Measurements from ENCODE around the gene TTF1.

Gene TTF1

GRCh38 chr9:132365986-132366385 lies 40.7 kb downstream of the TTF1 start:
- Histone ChIP-seq H3K14ac (ENCODE audit: low read length in 2 of 2) (no peak overlapping the region), H3K23ac (ENCODE audit: low read length in 2 of 2) (no peak overlapping the region), H3K4me2 (ENCODE audit: low read length, poor library complexity, severe bottlenecking) (no peak overlapping the region), H3K27me3 (ENCODE audit: control insufficient read depth in 1 of 2, insufficient read depth in 1 of 2, low read length in 2 of 2) (no peaks in the 10 kb centered on the region), H2BK15ac (ENCODE audit: low read depth, poor library complexity, severe bottlenecking) (no peak overlapping the region), H3K9me3 (ENCODE audit: control insufficient read depth, low read length) (no peaks in the 10 kb centered on the region), H3K4me3 (ENCODE audit: insufficient read depth in 1 of 2, low read depth in 1 of 2, low read length in 2 of 2) (no peak overlapping the region), H2BK12ac (ENCODE audit: low read length in 2 of 2) (no peak overlapping the region), H3K79me1 (replicated peaks; ENCODE audit: low read length, poor library complexity, severe bottlenecking) (no peaks in the 10 kb centered on the region), H2BK5ac (ENCODE audit: low read depth, low read length, poor library complexity, severe bottlenecking) (no peak overlapping the region), H4K8ac (ENCODE audit: low read length) (no peak overlapping the region), H3K4me1 (ENCODE audit: control insufficient read depth, insufficient read depth, low read depth, low read length) (no peaks in the 10 kb centered on the region), H2AFZ (ENCODE audit: low read depth, low read length) (no peak overlapping the region), H4K91ac (ENCODE audit: low read length) (no peak overlapping the region), H3K18ac (ENCODE audit: low read depth in 1 of 2, low read length in 2 of 2) (no peak overlapping the region), H2AK5ac (ENCODE audit: low read length, severe bottlenecking) (no peak overlapping the region), H3K27ac (ENCODE audit: low read length, poor library complexity, severe bottlenecking) (no peak overlapping the region), H3K9ac (ENCODE audit: low read length) (no peak overlapping the region), H3K4ac (ENCODE audit: low read depth in 1 of 2, low read length in 2 of 2) (no peak overlapping the region), H3K36me3 (ENCODE audit: control insufficient read depth in 1 of 2, insufficient read depth in 2 of 2, low read depth in 1 of 2, low read length in 2 of 2) (no peaks in the 10 kb centered on the region), H2BK120ac (ENCODE audit: low read depth, low read length) (no peak overlapping the region)
- WGBS: no CpG with 5 or more reads among the region's 3 CpGs
- no peak for DNase-seq

- no peak overlapping the region for H3K4me3 ChIP-seq (ENCODE audit: insufficient read depth in 1 of 2, low read depth in 1 of 2, low read length in 2 of 2)
- no peak overlapping the region for H3K18ac ChIP-seq (ENCODE audit: low read depth in 1 of 2, low read length in 2 of 2)
- H2BK5ac ChIP-seq (ENCODE audit: low read depth, low read length, poor library complexity, severe bottlenecking): no peak overlapping the region
- no peak overlapping the region for H3K27ac ChIP-seq (ENCODE audit: low read length, poor library complexity, severe bottlenecking)
- no peak overlapping the region for H2BK15ac ChIP-seq (ENCODE audit: low read depth, poor library complexity, severe bottlenecking)
- no peak overlapping the region for H3K9ac ChIP-seq (ENCODE audit: low read length)
- no peaks in the 10 kb centered on the region for H3K36me3 ChIP-seq (ENCODE audit: control insufficient read depth in 1 of 2, insufficient read depth in 2 of 2, low read depth in 1 of 2, low read length in 2 of 2)
- H2BK12ac ChIP-seq (ENCODE audit: low read length in 2 of 2): no peak overlapping the region
- no peak overlapping the region for H3K4ac ChIP-seq (ENCODE audit: low read depth in 1 of 2, low read length in 2 of 2)
- no peaks in the 10 kb centered on the region for H3K4me1 ChIP-seq (ENCODE audit: control insufficient read depth, insufficient read depth, low read depth, low read length)
- H2AFZ ChIP-seq (ENCODE audit: low read depth, low read length): no peak overlapping the region
- no peak for DNase-seq
- WGBS: 98% methylated on average over 9 of the region's 9 CpGs
- no peak overlapping the region for H3K14ac ChIP-seq (ENCODE audit: low read length in 2 of 2)
- no peak overlapping the region for H3K23ac ChIP-seq (ENCODE audit: low read length in 2 of 2)
- no peak overlapping the region for H4K8ac ChIP-seq (ENCODE audit: low read length)
- H3K27me3 ChIP-seq (ENCODE audit: control insufficient read depth in 1 of 2, insufficient read depth in 1 of 2, low read length in 2 of 2): no peaks in the 10 kb centered on the region
- H3K79me1 ChIP-seq (replicated peaks; ENCODE audit: low read length, poor library complexity, severe bottlenecking): no peaks in the 10 kb centered on the region
- H3K9me3 ChIP-seq (ENCODE audit: control insufficient read depth, low read length): no peaks in the 10 kb centered on the region
- no peak overlapping the region for H2BK120ac ChIP-seq (ENCODE audit: low read depth, low read length)
- no peak overlapping the region for H2AK5ac ChIP-seq (ENCODE audit: low read length, severe bottlenecking)
- H3K4me2 ChIP-seq (ENCODE audit: low read length, poor library complexity, severe bottlenecking): no peak overlapping the region
- H4K91ac ChIP-seq (ENCODE audit: low read length): no peak overlapping the region
Observed at GRCh38 chr9:132364068-132364467, 42.6 kb downstream of the TTF1 start.

GRCh38 chr9:132357764-132358163 lies 48.9 kb downstream of the TTF1 start:
- Histone ChIP-seq H3K4ac (ENCODE audit: low read depth in 1 of 2, low read length in 2 of 2) (no peak overlapping the region), H2BK15ac (ENCODE audit: low read depth, poor library complexity, severe bottlenecking) (no peak overlapping the region), H3K14ac (ENCODE audit: low read length in 2 of 2) (no peak overlapping the region), H3K36me3 (ENCODE audit: control insufficient read depth in 1 of 2, insufficient read depth in 2 of 2, low read depth in 1 of 2, low read length in 2 of 2) (peaks cover 0 to 6% of the 10 kb centered on the region in 2 experiments), H3K9ac (ENCODE audit: low read length) (no peak overlapping the region), H3K18ac (ENCODE audit: low read depth in 1 of 2, low read length in 2 of 2) (no peak overlapping the region), H3K4me2 (ENCODE audit: low read length, poor library complexity, severe bottlenecking) (no peak overlapping the region), H2BK12ac (ENCODE audit: low read length in 2 of 2) (no peak overlapping the region), H2AK5ac (ENCODE audit: low read length, severe bottlenecking) (no peak overlapping the region), H4K91ac (ENCODE audit: low read length) (no peak overlapping the region), H3K23ac (ENCODE audit: low read length in 2 of 2) (no peak overlapping the region), H2AFZ (ENCODE audit: low read depth, low read length) (no peak overlapping the region), H2BK5ac (ENCODE audit: low read depth, low read length, poor library complexity, severe bottlenecking) (no peak overlapping the region), H2BK120ac (ENCODE audit: low read depth, low read length) (no peak overlapping the region), H3K27me3 (ENCODE audit: control insufficient read depth in 1 of 2, insufficient read depth in 1 of 2, low read length in 2 of 2) (no peaks in the 10 kb centered on the region), H3K79me1 (replicated peaks; ENCODE audit: low read length, poor library complexity, severe bottlenecking) (peaks cover 4% of the 10 kb centered on the region), H3K27ac (ENCODE audit: low read length, poor library complexity, severe bottlenecking) (no peak overlapping the region), H4K8ac (ENCODE audit: low read length) (no peak overlapping the region), H3K4me1 (ENCODE audit: control insufficient read depth, insufficient read depth, low read depth, low read length) (peaks cover 6% of the 10 kb centered on the region), H3K4me3 (ENCODE audit: insufficient read depth in 1 of 2, low read depth in 1 of 2, low read length in 2 of 2) (no peak overlapping the region), H3K9me3 (ENCODE audit: control insufficient read depth, low read length) (no peaks in the 10 kb centered on the region)
- 100% methylated on average over 2 of the region's 7 CpGs for WGBS
- DNase-seq: no peak

DNA sequence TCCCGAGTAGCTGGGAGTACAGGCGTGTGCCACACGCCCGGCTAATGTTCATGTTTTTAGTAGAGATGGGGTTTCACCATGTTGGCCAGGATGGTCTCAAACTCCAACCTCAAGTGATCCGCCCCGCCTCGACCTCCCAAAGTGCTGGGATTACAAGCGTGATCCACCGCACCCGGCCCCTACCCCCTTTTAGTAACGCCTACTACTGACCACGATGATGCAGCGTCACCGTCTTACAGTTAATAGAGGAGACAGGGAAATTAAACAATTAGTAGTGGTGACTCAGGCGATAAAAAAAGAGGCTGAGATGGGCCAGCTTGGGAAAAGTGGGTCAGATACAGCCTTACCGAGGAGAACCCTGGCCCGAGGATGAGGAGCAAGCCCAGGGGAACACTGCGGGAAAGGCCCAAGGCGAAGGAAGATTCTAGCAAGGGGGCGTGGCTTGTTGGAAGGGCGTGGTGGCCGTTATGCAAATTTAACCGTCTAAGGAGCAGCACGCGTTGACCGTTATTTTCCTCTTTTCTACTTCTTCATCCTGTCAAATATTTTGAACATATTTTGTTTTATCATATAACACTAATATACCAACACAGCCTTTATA lies 50.2 kb downstream of the TTF1 start:
- H3K27ac ChIP-seq (ENCODE audit: low read length, poor library complexity, severe bottlenecking): no peak overlapping the region
- peak overlapping the region in 1 of 2 experiments; percentile 10 for H2BK12ac ChIP-seq (ENCODE audit: low read length in 2 of 2)
- 98% methylated on average over 26 of the region's 26 CpGs for WGBS
- no peak overlapping the region for H2AFZ ChIP-seq (ENCODE audit: low read depth, low read length)
- H3K4me3 ChIP-seq (ENCODE audit: insufficient read depth in 1 of 2, low read depth in 1 of 2, low read length in 2 of 2): no peak overlapping the region
- no peak overlapping the region for H4K8ac ChIP-seq (ENCODE audit: low read length)
- no peak overlapping the region for H3K9ac ChIP-seq (ENCODE audit: low read length)
- no peak overlapping the region for H3K4me2 ChIP-seq (ENCODE audit: low read length, poor library complexity, severe bottlenecking)
- no peak overlapping the region for H3K23ac ChIP-seq (ENCODE audit: low read length in 2 of 2)
- no peak overlapping the region for H4K91ac ChIP-seq (ENCODE audit: low read length)
- peaks cover 0 to 20% of the 10 kb centered on the region in 2 experiments for H3K36me3 ChIP-seq (ENCODE audit: control insufficient read depth in 1 of 2, insufficient read depth in 2 of 2, low read depth in 1 of 2, low read length in 2 of 2)
- H3K18ac ChIP-seq (ENCODE audit: low read depth in 1 of 2, low read length in 2 of 2): no peak overlapping the region
- no peak overlapping the region for H2BK5ac ChIP-seq (ENCODE audit: low read depth, low read length, poor library complexity, severe bottlenecking)
- no peak overlapping the region for H2AK5ac ChIP-seq (ENCODE audit: low read length, severe bottlenecking)
- no peaks in the 10 kb centered on the region for H3K27me3 ChIP-seq (ENCODE audit: control insufficient read depth in 1 of 2, insufficient read depth in 1 of 2, low read length in 2 of 2)
- H3K79me1 ChIP-seq (replicated peaks; ENCODE audit: low read length, poor library complexity, severe bottlenecking): peaks cover 4% of the 10 kb centered on the region
- H3K14ac ChIP-seq (ENCODE audit: low read length in 2 of 2): no peak overlapping the region
- no peak for DNase-seq
- no peaks in the 10 kb centered on the region for H3K9me3 ChIP-seq (ENCODE audit: control insufficient read depth, low read length)
- no peak overlapping the region for H2BK15ac ChIP-seq (ENCODE audit: low read depth, poor library complexity, severe bottlenecking)
- peaks cover 8% of the 10 kb centered on the region for H3K4me1 ChIP-seq (ENCODE audit: control insufficient read depth, insufficient read depth, low read depth, low read length)
- no peak overlapping the region for H3K4ac ChIP-seq (ENCODE audit: low read depth in 1 of 2, low read length in 2 of 2)
- no peak overlapping the region for H2BK120ac ChIP-seq (ENCODE audit: low read depth, low read length)

All from mesenchymal stem cell (in vitro differentiated cells and primary cell).